BLaER1 treated with 17β-estradiol and CSF1 and Interleukin-3, amounts not matched to agents 10 nM and 100 nM (cell line): ENCODE measurements around the gene LSS.
A peak's percentile ranks its signal among the peaks of the same experiment; 100 is the strongest.

Source experiments
- H3K27ac ChIP-seq, 11 experiments: shearing (Covaris generic); formaldehyde crosslinking; 2 replicates each; pipeline ENCODE4 v1.8.1; 2022
- H3K27me3 ChIP-seq, 11 experiments: shearing (Covaris generic); formaldehyde crosslinking; 2 replicates each; pipeline ENCODE4 v1.8.1; 2022
- H3K36me3 ChIP-seq, 11 experiments: shearing (Covaris generic); formaldehyde crosslinking; 2 replicates each; pipeline ENCODE4 v1.8.1; 2022
- H3K4me1 ChIP-seq, 10 experiments: shearing (Covaris generic); formaldehyde crosslinking; 2 replicates each; pipeline ENCODE4 v1.8.1; 2022
- H3K4me2 ChIP-seq, 11 experiments: shearing (Covaris generic); formaldehyde crosslinking; 2 replicates each; pipeline ENCODE4 v1.8.1; 2022
- H3K4me3 ChIP-seq, 10 experiments: shearing (Covaris generic); formaldehyde crosslinking; 2 replicates each; pipeline ENCODE4 v1.8.1; 2022
- H3K9ac ChIP-seq, 11 experiments: shearing (Covaris generic); formaldehyde crosslinking; 2 replicates each; pipeline ENCODE4 v1.8.1; 2022
- H3K9me3 ChIP-seq, 11 experiments: shearing (Covaris generic); formaldehyde crosslinking; replicated peaks in 1 of 11; 2 replicates each; pipeline ENCODE4 v1.8.1; 2022
- H4K20me1 ChIP-seq, 11 experiments: shearing (Covaris generic); formaldehyde crosslinking; 2 replicates each; pipeline ENCODE4 v1.8.1; 2022
- Cebpa-rat ChIP-seq, 11 experiments: shearing (Covaris generic); IDR thresholded peaks; 2 replicates each; pipeline ENCODE4 v1.8.1; 2022

The LSS gene

DNA sequence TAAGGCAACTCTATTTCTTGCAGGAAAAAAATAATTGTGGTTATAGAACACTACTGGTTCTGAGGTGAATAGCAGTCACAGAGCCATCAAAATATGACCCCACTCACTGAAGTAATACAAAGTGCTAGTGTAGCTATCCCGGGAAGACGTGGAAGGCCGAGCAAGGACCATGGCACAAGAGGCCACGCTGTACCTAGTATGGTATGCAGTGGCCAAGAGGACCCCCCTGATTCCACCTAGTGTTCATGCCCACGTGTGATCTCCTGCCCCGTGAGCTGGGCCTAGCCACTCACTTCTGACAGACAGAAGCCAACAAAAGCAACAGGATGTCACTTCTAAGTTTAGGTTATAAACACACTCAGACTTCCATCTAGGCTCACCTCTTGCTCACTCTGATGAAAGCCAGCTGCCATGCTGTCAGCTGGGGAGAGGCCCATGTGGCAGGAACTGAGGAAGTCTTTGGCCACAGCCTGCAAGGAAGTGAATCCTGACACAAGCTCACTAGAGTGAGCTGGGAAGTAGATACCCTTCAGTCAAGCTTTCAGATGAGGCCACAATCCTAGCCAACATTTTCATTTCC lies 21.7 kb upstream of the LSS start:
- Histone ChIP-seq H3K4me3 (no peak overlapping the region; a peak in 1 of 20 replicates), H3K27me3 (no peaks in the 10 kb centered on the region), H3K27ac (peak overlapping the region in 4 of 11 experiments; percentile 22 to 51 (median 34); a peak in 7 of 22 replicates), H3K4me2 (peak overlapping the region in 7 of 11 experiments; percentile 9 to 37 (median 25); a peak in 7 of 22 replicates), H3K9ac (no peak overlapping the region; a peak in 2 of 22 replicates), H3K36me3 (peaks cover 89 to 100% (median 97%) of the 10 kb centered on the region in 11 experiments), H3K9me3 (peaks cover 0 to 20% (median 0%) of the 10 kb centered on the region in 11 experiments; a peak in 10 of 22 replicates), H3K4me1 (peaks cover 18 to 48% (median 39%) of the 10 kb centered on the region in 10 experiments), H4K20me1 (peaks cover 11 to 52% (median 21%) of the 10 kb centered on the region in 11 experiments; a peak in 15 of 22 replicates)
- no peak for TF ChIP-seq Cebpa-rat (IDR thresholded peaks at IDR 0.05)

DNA sequence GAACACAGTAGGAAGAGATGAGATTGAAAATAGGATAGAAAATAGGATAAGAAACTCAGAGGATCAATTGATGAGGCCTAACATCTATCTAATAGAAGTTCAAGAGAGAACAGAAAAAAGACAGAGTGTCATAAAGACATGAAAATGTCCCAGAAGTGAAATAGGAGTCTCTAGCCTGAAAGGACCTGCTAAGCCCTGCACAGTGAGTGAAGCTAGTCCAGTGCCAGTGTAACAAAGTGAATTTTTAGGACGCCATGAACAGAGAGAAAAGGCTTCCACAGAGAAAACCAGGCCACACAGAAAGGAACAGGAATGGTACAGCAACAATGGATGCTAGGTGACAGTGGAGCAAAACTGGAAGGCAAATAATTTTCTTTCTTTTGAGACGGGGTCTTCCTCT lies 20.3 kb upstream of the LSS start:
- H3K27me3 ChIP-seq, result no peaks in the 10 kb centered on the region
- no peak overlapping the region for H3K4me2 ChIP-seq
- no peak for TF ChIP-seq Cebpa-rat (IDR thresholded peaks at IDR 0.05)
- no peak overlapping the region for H3K4me3 ChIP-seq
- peaks cover 4 to 38% (median 28%) of the 10 kb centered on the region in 10 experiments for H3K4me1 ChIP-seq
- H3K27ac ChIP-seq, result no peak overlapping the region
- H3K9me3 ChIP-seq, result peaks cover 0 to 20% (median 0%) of the 10 kb centered on the region in 11 experiments; a peak in 10 of 22 replicates
- no peak overlapping the region for H3K9ac ChIP-seq
- peaks cover 94 to 100% (median 99%) of the 10 kb centered on the region in 11 experiments for H3K36me3 ChIP-seq
- H4K20me1 ChIP-seq, result peaks cover 5 to 51% (median 27%) of the 10 kb centered on the region in 11 experiments; a peak in 15 of 22 replicates

DNA sequence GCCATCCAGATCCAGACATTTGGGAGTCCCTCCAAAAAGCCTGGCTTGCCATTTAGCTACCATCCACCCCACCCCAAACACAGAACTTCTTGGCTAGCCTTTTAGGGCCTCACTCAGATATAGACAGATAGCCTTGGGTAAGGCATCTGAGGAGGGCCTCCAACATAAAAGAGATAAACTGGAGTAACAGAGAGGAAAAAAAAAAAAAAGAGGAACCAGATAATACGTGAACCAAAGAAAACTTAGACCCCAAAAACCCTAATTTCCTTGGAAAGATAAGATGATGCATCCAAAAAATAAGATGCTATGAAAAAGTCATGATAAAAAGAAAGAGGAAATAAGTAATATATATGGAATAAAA lies 19.8 kb upstream of the LSS start:
- Histone ChIP-seq H3K9me3 (peaks cover 0 to 17% (median 0%) of the 10 kb centered on the region in 11 experiments; a peak in 10 of 22 replicates), H3K36me3 (peaks cover 94 to 100% (median 99%) of the 10 kb centered on the region in 11 experiments), H3K4me1 (peaks cover 0 to 38% (median 28%) of the 10 kb centered on the region in 10 experiments; a peak in 18 of 20 replicates), H3K27me3 (no peaks in the 10 kb centered on the region), H3K9ac (no peak overlapping the region), H4K20me1 (peaks cover 5 to 55% (median 27%) of the 10 kb centered on the region in 11 experiments; a peak in 16 of 22 replicates), H3K4me2 (no peak overlapping the region), H3K27ac (no peak overlapping the region), H3K4me3 (no peak overlapping the region)
- TF ChIP-seq Cebpa-rat (IDR thresholded peaks at IDR 0.05), result no peak

DNA sequence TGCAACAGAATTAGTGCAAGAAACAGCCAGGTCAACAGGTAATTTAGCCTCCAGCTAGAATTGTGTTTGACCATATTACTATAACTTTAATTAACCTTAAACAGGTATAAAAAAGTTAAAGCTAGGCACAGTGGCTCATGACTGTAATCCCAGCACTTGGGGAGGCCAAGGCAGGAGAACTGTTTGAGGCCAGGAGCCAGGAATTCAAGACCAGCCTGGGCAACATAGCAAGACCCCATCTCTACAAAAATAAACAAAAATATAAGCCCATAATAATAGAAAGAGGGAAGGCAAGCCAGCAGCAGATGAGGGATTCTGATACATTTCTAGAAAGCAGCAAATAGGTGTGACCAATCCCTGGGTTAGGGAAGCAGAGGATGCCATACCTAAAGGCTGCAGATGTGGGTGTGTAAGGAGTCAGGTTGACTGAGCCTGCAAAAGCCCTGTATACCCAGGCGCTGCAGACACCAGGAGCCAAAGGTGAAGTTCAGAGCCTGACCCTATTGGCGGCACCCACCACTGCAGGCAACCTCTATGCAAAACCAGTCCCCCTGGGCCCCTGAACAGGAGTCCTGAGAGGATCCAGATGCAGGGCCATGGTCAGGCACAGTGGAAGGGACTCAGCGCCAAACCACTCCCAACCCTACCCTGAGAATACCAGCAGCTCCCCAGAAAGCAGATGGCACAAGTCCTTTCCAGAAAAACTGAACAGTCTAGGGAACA lies 19.3 kb upstream of the LSS start:
- peaks cover 0 to 37% (median 27%) of the 10 kb centered on the region in 10 experiments; a peak in 17 of 20 replicates for H3K4me1 ChIP-seq
- H3K27ac ChIP-seq, result no peak overlapping the region
- H3K9ac ChIP-seq, result no peak overlapping the region
- TF ChIP-seq Cebpa-rat (IDR thresholded peaks at IDR 0.05), result no peak
- no peak overlapping the region for H3K4me2 ChIP-seq
- H3K36me3 ChIP-seq, result peaks cover 94 to 100% (median 99%) of the 10 kb centered on the region in 11 experiments
- H3K9me3 ChIP-seq, result peaks cover 0 to 17% (median 0%) of the 10 kb centered on the region in 11 experiments; a peak in 10 of 22 replicates
- H3K4me3 ChIP-seq, result no peak overlapping the region
- H3K27me3 ChIP-seq, result no peaks in the 10 kb centered on the region
- peaks cover 5 to 58% (median 27%) of the 10 kb centered on the region in 11 experiments; a peak in 17 of 22 replicates for H4K20me1 ChIP-seq

DNA sequence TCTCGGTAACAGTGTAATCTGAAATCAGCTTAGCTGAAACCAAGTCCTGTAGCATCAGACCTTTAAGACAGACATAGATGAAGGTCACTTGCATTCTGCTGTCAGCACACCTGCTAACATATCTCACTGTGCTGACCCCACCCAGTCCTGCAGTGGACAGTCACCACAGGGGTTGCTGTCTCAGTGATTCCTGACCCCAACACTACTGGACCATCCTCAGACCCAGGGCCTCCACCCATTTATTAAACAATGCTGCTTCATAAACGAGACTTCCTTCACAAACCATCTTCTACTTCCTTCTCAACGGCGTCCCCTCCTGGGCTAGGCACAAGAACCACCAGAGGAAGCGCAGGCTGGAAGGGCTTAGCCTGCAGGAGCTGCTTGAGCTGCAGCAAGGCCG lies 17.8 kb upstream of the LSS start:
- H3K36me3 ChIP-seq, result peaks cover 94 to 100% (median 99%) of the 10 kb centered on the region in 11 experiments
- no peak overlapping the region for H3K27ac ChIP-seq
- H3K4me1 ChIP-seq, result peaks cover 0 to 25% (median 16%) of the 10 kb centered on the region in 10 experiments; a peak in 17 of 20 replicates

DNA sequence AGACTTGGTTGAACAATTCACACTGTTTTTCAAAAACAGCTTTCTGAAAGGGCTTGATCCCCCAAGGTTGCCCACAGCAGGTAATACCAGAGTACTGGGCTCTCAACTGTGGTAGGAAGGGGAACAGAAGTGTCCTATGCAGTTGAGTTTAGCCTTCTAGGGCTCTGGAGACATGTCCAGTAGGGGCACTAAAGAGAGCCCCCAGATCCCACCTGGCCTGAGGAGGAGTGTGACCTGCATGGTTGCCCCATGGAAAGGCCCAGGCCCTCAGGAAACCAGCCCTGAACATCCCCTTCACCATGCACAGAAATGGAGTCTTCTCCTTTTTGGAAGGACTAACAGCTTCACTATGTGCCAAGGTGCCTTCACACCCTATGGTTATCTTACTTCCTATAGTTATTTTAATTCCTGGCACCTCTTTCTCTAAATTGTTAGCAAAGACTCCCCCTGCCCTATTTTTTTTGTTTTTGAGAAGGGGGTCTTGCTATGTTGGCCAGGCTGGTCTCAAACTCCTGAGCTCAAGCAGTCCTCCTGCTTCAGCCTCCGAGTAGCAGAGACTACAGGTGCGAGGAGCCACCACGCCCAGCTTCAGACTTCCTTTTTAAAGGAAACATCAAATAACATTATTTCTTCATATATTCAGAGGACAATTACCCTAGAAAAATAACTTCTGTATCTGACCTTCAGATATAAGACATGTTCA lies 16.8 kb upstream of the LSS start:
- peaks cover 0 to 19% (median 12%) of the 10 kb centered on the region in 10 experiments; a peak in 17 of 20 replicates for H3K4me1 ChIP-seq
- H3K36me3 ChIP-seq, result peaks cover 94 to 100% (median 99%) of the 10 kb centered on the region in 11 experiments
- H3K9me3 ChIP-seq, result peaks cover 0 to 3% (median 0%) of the 10 kb centered on the region in 11 experiments; a peak in 8 of 22 replicates
- no peak for TF ChIP-seq Cebpa-rat (IDR thresholded peaks at IDR 0.05)
- H3K4me2 ChIP-seq, result no peak overlapping the region
- no peak overlapping the region for H3K9ac ChIP-seq
- no peak overlapping the region for H3K27ac ChIP-seq
- no peak overlapping the region for H3K4me3 ChIP-seq
- H3K27me3 ChIP-seq, result no peaks in the 10 kb centered on the region
- peaks cover 12 to 65% (median 34%) of the 10 kb centered on the region in 11 experiments; a peak in 18 of 22 replicates for H4K20me1 ChIP-seq

More for the DNA sequence above, 17.8 kb upstream of the LSS start:
- Histone ChIP-seq H3K9me3 (peaks cover 0 to 13% (median 0%) of the 10 kb centered on the region in 11 experiments; a peak in 10 of 22 replicates), H3K27me3 (no peaks in the 10 kb centered on the region), H3K4me3 (no peak overlapping the region), H3K9ac (no peak overlapping the region), H4K20me1 (peaks cover 12 to 59% (median 27%) of the 10 kb centered on the region in 11 experiments; a peak in 17 of 22 replicates), H3K4me2 (no peak overlapping the region)
- TF ChIP-seq Cebpa-rat (IDR thresholded peaks at IDR 0.05), result no peak

DNA sequence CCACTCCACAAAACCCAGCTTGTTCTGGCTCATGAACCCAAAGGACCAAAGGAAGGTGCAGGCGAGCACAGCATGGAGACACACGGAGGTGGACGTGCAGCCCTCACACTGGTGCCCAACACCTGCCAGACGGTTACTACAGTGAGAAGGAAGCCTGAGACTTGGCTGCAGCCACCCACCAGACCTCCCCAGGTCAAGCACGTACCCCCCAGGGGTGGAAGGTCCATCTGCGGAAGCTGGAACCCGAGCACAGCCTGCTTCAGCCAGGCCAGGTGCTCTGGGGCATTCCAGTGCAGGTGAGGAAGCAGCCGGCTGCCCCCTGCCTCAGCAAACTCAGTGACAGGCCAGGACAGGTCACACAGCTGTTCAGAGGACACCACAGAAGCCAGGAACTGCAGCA lies 16.0 kb upstream of the LSS start:
- no peak overlapping the region for H3K27ac ChIP-seq
- H3K4me3 ChIP-seq, result no peak overlapping the region
- no peak overlapping the region for H3K4me2 ChIP-seq
- peaks cover 0 to 16% (median 9%) of the 10 kb centered on the region in 10 experiments; a peak in 14 of 20 replicates for H3K4me1 ChIP-seq
- peaks cover 94 to 100% (median 99%) of the 10 kb centered on the region in 11 experiments for H3K36me3 ChIP-seq
- peaks cover 12 to 65% (median 31%) of the 10 kb centered on the region in 11 experiments; a peak in 19 of 22 replicates for H4K20me1 ChIP-seq
- no peak for TF ChIP-seq Cebpa-rat (IDR thresholded peaks at IDR 0.05)
- no peaks in the 10 kb centered on the region for H3K9me3 ChIP-seq
- no peak overlapping the region for H3K9ac ChIP-seq
- H3K27me3 ChIP-seq, result no peaks in the 10 kb centered on the region

DNA sequence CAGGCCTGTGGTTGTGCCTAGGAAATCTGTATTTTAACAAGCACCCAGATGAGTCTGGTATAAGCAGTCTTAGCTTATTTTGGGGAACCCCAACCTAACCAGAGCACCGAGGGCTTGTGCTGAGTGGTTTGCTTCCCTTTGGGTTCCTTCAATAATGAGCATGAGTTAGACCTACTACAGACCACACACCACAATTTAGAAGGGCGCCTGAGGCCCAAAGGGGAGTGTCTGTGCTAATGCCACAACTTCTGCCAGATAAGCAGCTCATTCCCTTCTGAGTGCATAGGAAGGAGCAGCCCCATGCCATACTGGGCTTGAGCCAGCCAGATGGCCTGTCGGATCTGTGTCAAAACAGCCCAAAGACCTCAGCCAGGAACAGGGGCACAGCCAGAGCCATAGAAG lies 15.4 kb upstream of the LSS start:
- no peaks in the 10 kb centered on the region for H3K27me3 ChIP-seq
- peaks cover 0 to 16% (median 9%) of the 10 kb centered on the region in 10 experiments; a peak in 14 of 20 replicates for H3K4me1 ChIP-seq
- TF ChIP-seq Cebpa-rat (IDR thresholded peaks at IDR 0.05), result no peak
- peaks cover 12 to 68% (median 25%) of the 10 kb centered on the region in 11 experiments; a peak in 19 of 22 replicates for H4K20me1 ChIP-seq
- no peaks in the 10 kb centered on the region for H3K9me3 ChIP-seq
- H3K36me3 ChIP-seq, result peaks cover 94 to 100% (median 99%) of the 10 kb centered on the region in 11 experiments
- no peak overlapping the region for H3K27ac ChIP-seq
- no peak overlapping the region for H3K4me3 ChIP-seq
- peak overlapping the region in 2 of 11 experiments; percentile 21 to 47; a peak in 1 of 22 replicates for H3K4me2 ChIP-seq
- 0 out of 22 replicates have a peak overlapping the region, but pooled peaks of 1 of the 11 experiments have one; percentile 34 for H3K9ac ChIP-seq
